Loucy (cell line): ENCODE measurements around the gene PDZD7.
A peak's percentile ranks its signal among the peaks of the same experiment; 100 is the strongest.

Experiments used
- H2AFZ ChIP-seq: fragments of 200-600 bp; sonication (generic); 2 replicates; pipeline ENCODE4 v1.6.0; 2016; ENCODE audit warnings: antibody characterized with exemption, mild to moderate bottlenecking, low read length, moderate library complexity
- H3F3A ChIP-seq: fragments of 200-600 bp; 2 replicates; pipeline ENCODE4 v1.6.0; 2016; ENCODE audit warnings: antibody characterized with exemption, low read depth, mild to moderate bottlenecking
- H3K27me3 ChIP-seq: fragments of 200-600 bp; sonication (generic); 2 replicates; pipeline ENCODE4 v1.6.1; 2014; ENCODE audit warnings: low read length, mild to moderate bottlenecking; ENCODE audit not compliant: insufficient read depth, poor library complexity, severe bottlenecking
- H3K36me3 ChIP-seq: fragments of 200-600 bp; sonication (generic); 2 replicates; pipeline ENCODE4 v1.6.1; 2016; ENCODE audit warnings: low read length; ENCODE audit not compliant: insufficient read depth
- H3K4me1 ChIP-seq: fragments of 200-600 bp; sonication (generic); 2 replicates; pipeline ENCODE4 v1.5.1; 2014; ENCODE audit warnings: low read length, mild to moderate bottlenecking; ENCODE audit not compliant: insufficient read depth, poor library complexity, severe bottlenecking
- H3K4me2 ChIP-seq: fragments of 200-600 bp; sonication (generic); 2 replicates; pipeline ENCODE4 v1.6.0; 2014; ENCODE audit warnings: antibody characterized with exemption, low read length, low read depth, mild to moderate bottlenecking; ENCODE audit not compliant: poor library complexity, severe bottlenecking
- H3K4me3 ChIP-seq: fragments of 200-600 bp; sonication (generic); 2 replicates; pipeline ENCODE4 v1.5.1; 2014; ENCODE audit warnings: low read length, mild to moderate bottlenecking, mixed read lengths; ENCODE audit not compliant: poor library complexity, severe bottlenecking
- H3K79me2 ChIP-seq: fragments of 200-600 bp; sonication (generic); 2 replicates; pipeline ENCODE4 v1.6.1; 2014; ENCODE audit warnings: low read length; ENCODE audit not compliant: insufficient read depth
- H3K9ac ChIP-seq: fragments of 200-600 bp; sonication (generic); 2 replicates; pipeline ENCODE4 v1.6.0; 2014; ENCODE audit warnings: mild to moderate bottlenecking, low read depth, low read length, moderate library complexity; ENCODE audit not compliant: poor library complexity, severe bottlenecking
- H3K9me2 ChIP-seq: fragments of 200-600 bp; sonication (generic); replicated peaks from 2 replicates; pipeline ENCODE4 v1.6.1; 2016; ENCODE audit warnings: low read depth, low read length, mixed read lengths
- H3K9me3 ChIP-seq: fragments of 200-600 bp; sonication (generic); 2 replicates; pipeline ENCODE4 v1.6.1; 2014; ENCODE audit warnings: mild to moderate bottlenecking, antibody characterized with exemption, low read length, low read depth; ENCODE audit not compliant: insufficient read depth
- H4K20me1 ChIP-seq: fragments of 200-600 bp; sonication (generic); 2 replicates; pipeline ENCODE4 v1.6.0; 2014; ENCODE audit warnings: antibody characterized with exemption, low read length, mild to moderate bottlenecking; ENCODE audit not compliant: insufficient read depth, poor library complexity, severe bottlenecking
- CTCF ChIP-seq: fragments of 200-600 bp; sonication (generic); conservative IDR thresholded peaks from 2 replicates; pipeline ENCODE4 v1.5.1; 2014; ENCODE audit warnings: mild to moderate bottlenecking, antibody characterized with exemption, low read length
- EZH2phosphoT487 ChIP-seq: fragments of 200-600 bp; IDR thresholded peaks from 2 replicates; pipeline ENCODE4 v1.6.1; 2018; ENCODE audit warnings: antibody characterized with exemption, mild to moderate bottlenecking, moderate library complexity, borderline replicate concordance

The PDZD7 gene

GRCh38 chr10:101063050-101063525 is 32.2 kb upstream of the PDZD7 start:
- Histone ChIP-seq H3K4me2 (peak overlapping the region; percentile 96), H3K9ac (peak overlapping the region; percentile 97), H4K20me1 (peaks cover 11% of the 10 kb centered on the region), H3K79me2 (peaks cover 50% of the 10 kb centered on the region), H3F3A (peaks cover 7% of the 10 kb centered on the region; the same call in 1 of the 2 replicates), H3K9me2 (no peaks in the 10 kb centered on the region), H3K9me3 (no peaks in the 10 kb centered on the region), H2AFZ (no peak overlapping the region), H3K4me3 (peak overlapping the region; percentile 93), H3K36me3 (no peaks in the 10 kb centered on the region), H3K4me1 (peaks cover 48% of the 10 kb centered on the region), H3K27me3 (no peaks in the 10 kb centered on the region)
- TF ChIP-seq EZH2phosphoT487 (no peak), CTCF (no peak)

GRCh38 chr10:101062232-101063049 is 31.5 kb upstream of the PDZD7 start:
- Histone ChIP-seq H3K9me2 (no peaks in the 10 kb centered on the region), H3K4me3 (peak overlapping the region; percentile 93), H3F3A (peaks cover 7% of the 10 kb centered on the region; the same call in 1 of the 2 replicates), H3K4me2 (peak overlapping the region; percentile 96), H3K27me3 (no peaks in the 10 kb centered on the region), H3K36me3 (no peaks in the 10 kb centered on the region), H3K4me1 (peaks cover 49% of the 10 kb centered on the region), H3K9me3 (no peaks in the 10 kb centered on the region), H2AFZ (peak overlapping the region; percentile 50; the same call in 1 of the 2 replicates), H3K9ac (peak overlapping the region; percentile 97), H4K20me1 (peaks cover 11% of the 10 kb centered on the region), H3K79me2 (peaks cover 57% of the 10 kb centered on the region)
- TF ChIP-seq CTCF (peak; percentile 66), EZH2phosphoT487 (no peak)

GRCh38 chr10:101061624-101062231 is 30.8 kb upstream of the PDZD7 start, which contains the start of gene KAZALD1:
Gene KAZALD1, plus strand, starts transcription at chr10:101061989. Its CDS starts 604 bp downstream, at chr10:101062593.
- Histone ChIP-seq H3K4me2 (peak within 1 kb of the TSS; percentile 96), H3K9me3 (no peaks in the 10 kb centered on the region), H3K27me3 (no peaks in the 10 kb centered on the region), H3F3A (peaks cover 7% of the 10 kb centered on the region; the same call in 1 of the 2 replicates), H3K79me2 (peaks cover 64% of the 10 kb centered on the region), H4K20me1 (peaks cover 11% of the 10 kb centered on the region), H3K4me3 (peak within 1 kb of the TSS; percentile 93), H3K9ac (peak within 1 kb of the TSS; percentile 97), H3K36me3 (no peaks in the 10 kb centered on the region), H3K4me1 (peaks cover 51% of the 10 kb centered on the region), H3K9me2 (no peaks in the 10 kb centered on the region), H2AFZ (peak within 1 kb of the TSS; percentile 98)
- TF ChIP-seq CTCF (no peak), EZH2phosphoT487 (no peak)
